ENCODE results near the gene RNF187.
A peak's percentile ranks its signal among the peaks of the same experiment; 100 is the strongest.
"Not testable (repeated sequence)": the region's sequence is repeated elsewhere in the genome, so short reads cannot be mapped to it uniquely, and the experiment has no call there.

The RNF187 gene

GRCh38 chr1:228462560-228462959 is 24.6 kb upstream of the RNF187 start:
- no peak for DNase-seq

- DNase-seq, result no peak
These were observed 24.1 kb upstream of the RNF187 start for GRCh38 chr1:228463009-228463558.

- peak; percentile 30 for DNase-seq
These were observed 23.4 kb upstream of the RNF187 start for GRCh38 chr1:228463559-228464455.

GRCh38 chr1:228464487-228464983 is 22.6 kb upstream of the RNF187 start:
- peak; percentile 78 for DNase-seq

GRCh38 chr1:228465141-228465540 is 22.0 kb upstream of the RNF187 start:
- DNase-seq, result no peak

- DNase-seq, result no peak
These were observed 21.5 kb upstream of the RNF187 start for GRCh38 chr1:228465571-228466146.

- DNase-seq, result not testable (repeated sequence)
These were observed 19.0 kb upstream of the RNF187 start for GRCh38 chr1:228468188-228468587.

- no peak for DNase-seq
These were observed 17.6 kb upstream of the RNF187 start for GRCh38 chr1:228469413-228470162.

GRCh38 chr1:228471154-228471761 is 15.9 kb upstream of the RNF187 start:
- no peak for DNase-seq

GRCh38 chr1:228471762-228472398 is 15.3 kb upstream of the RNF187 start:
- DNase-seq, result no peak

GRCh38 chr1:228472655-228473054 is 14.5 kb upstream of the RNF187 start:
- no peak for DNase-seq

- no peak for DNase-seq
These were observed 12.7 kb upstream of the RNF187 start for GRCh38 chr1:228474507-228474906.

- no peak for DNase-seq
These were observed 11.4 kb upstream of the RNF187 start for GRCh38 chr1:228475812-228476211.

GRCh38 chr1:228477263-228477662 is 9.9 kb upstream of the RNF187 start:
- no peak for DNase-seq

GRCh38 chr1:228478326-228478725 is 8.9 kb upstream of the RNF187 start:
- no peak for DNase-seq

- no peak for DNase-seq
These were observed 8.1 kb upstream of the RNF187 start for GRCh38 chr1:228478912-228479711.

GRCh38 chr1:228483789-228484188 is 3.4 kb upstream of the RNF187 start:
- no peak for DNase-seq

- DNase-seq, result peak; percentile 72
These were observed 416 bp upstream of the RNF187 start for GRCh38 chr1:228486596-228487335.

GRCh38 chr1:228488125-228488817 is 1.1 kb downstream of the RNF187 start:
- DNase-seq, result no peak
